GM12878 (cell line): Measurements from ENCODE around the gene TMEM53. TPM values are rescaled to one million over a fixed set of nuclear protein-coding genes. Genes with fewer than 3 reads are reported as not detected.
A peak's percentile ranks its signal among the peaks of the same experiment; 100 is the strongest.

Source experiments
- BMI1 ChIP-seq: fragments of 450-650 bp; IDR thresholded peaks from 2 replicates; pipeline ENCODE4 v1.6.1; 2016; ENCODE audit warnings: mild to moderate bottlenecking, moderate library complexity, borderline replicate concordance
- EED ChIP-seq: sonication (generic); IDR thresholded peaks from 2 replicates; pipeline ENCODE4 v1.6.1; 2016; ENCODE audit warnings: antibody characterized with exemption, low read depth
- EP300 ChIP-seq, 2 experiments: fragments of 150-350 bp in 1 of 2; IDR thresholded peaks; 2 replicates each; pipeline ENCODE4 v1.6.1; 2011 to 2012; ENCODE audit warnings: low read depth in 2 of 2, low read length in 2 of 2, borderline replicate concordance in 1 of 2, improper control_type of control experiment in 1 of 2, inconsistent platforms in 1 of 2; ENCODE audit not compliant: control insufficient read depth in 1 of 2
- GATAD2B ChIP-seq: fragments of 450-650 bp; conservative IDR thresholded peaks from 2 replicates; pipeline ENCODE4 v1.6.1; 2017; ENCODE audit warnings: low read depth, mild to moderate bottlenecking, moderate library complexity
- HDGF ChIP-seq: fragments of 450-650 bp; IDR thresholded peaks from 2 replicates; pipeline ENCODE4 v1.6.1; 2016; ENCODE audit warnings: antibody characterized with exemption
- JUNB ChIP-seq: IDR thresholded peaks from 2 replicates; pipeline ENCODE4 v1.6.1; 2016; ENCODE audit warnings: antibody characterized with exemption, mild to moderate bottlenecking
- MEF2A ChIP-seq: IDR thresholded peaks from 2 replicates; pipeline ENCODE4 v1.6.1; 2011; ENCODE audit warnings: low read depth, mild to moderate bottlenecking, low read length, moderate library complexity; ENCODE audit not compliant: insufficient read depth
- PAX5 ChIP-seq: IDR thresholded peaks from 2 replicates; pipeline ENCODE4 v1.6.1; 2011; ENCODE audit warnings: low read depth, low read length, borderline replicate concordance
- RAD21 ChIP-seq: IDR thresholded peaks from 2 replicates; pipeline ENCODE4 v1.6.1; 2011; ENCODE audit warnings: mild to moderate bottlenecking, low read depth, low read length, moderate library complexity; ENCODE audit not compliant: insufficient read depth
- SREBF1 ChIP-seq: IDR thresholded peaks from 2 replicates; pipeline ENCODE4 v1.6.1; 2012; ENCODE audit warnings: mild to moderate bottlenecking, low read length
- TCF7 ChIP-seq: IDR thresholded peaks from 2 replicates; pipeline ENCODE4 v1.6.1; 2014; ENCODE audit warnings: antibody characterized with exemption, borderline replicate concordance
- ZNF24 ChIP-seq: fragments of 450-650 bp; IDR thresholded peaks from 2 replicates; pipeline ENCODE4 v1.6.1; 2017; ENCODE audit warnings: antibody characterized with exemption, mild to moderate bottlenecking
- polyA plus RNA-seq, 11 experiments: library from polyadenylated mRNA; depleted of rRNA in 4 of 11; unstranded in 6 of 11; stranded (reverse) in 5 of 11; fragments of >200 nt; fragmentation: Nextera tagmentation in 4 of 11; fragmentation: Illumina TruSeq in 1 of 11; extraction: Ambion mirVana in 4 of 11; extraction: Trizol in 1 of 11; gene quantifications; 1 replicate in 1 of 11; 2 replicates in 10 of 11; pipeline versions ENCODE4 v1.2.1 to v1.2.3, GENCODE V29; 2011 to 2016; ENCODE audit warnings: inconsistent platforms in 2 of 11, missing spikeins in 2 of 11, low read depth in 1 of 11
- total RNA-seq, 4 experiments: library from RNA; depleted of rRNA in 3 of 4; stranded (reverse); fragments of >200 nt in 3 of 4; fragmentation: Illumina TruSeq in 1 of 4; extraction: Trizol in 1 of 4; gene quantifications; 2 replicates each; pipeline versions ENCODE4 v1.2.1 to v1.2.3, GENCODE V29; 2013 to 2021
- TF ChIP-seq, protein P1 (sequence below): IDR thresholded peaks from 2 replicates; pipeline ENCODE4 v1.6.1; 2011; ENCODE audit warnings: low read depth, mild to moderate bottlenecking, low read length, moderate library complexity, borderline replicate concordance; ENCODE audit errors: extremely low read depth
- TF ChIP-seq, protein P2 (sequence below): IDR thresholded peaks from 2 replicates; pipeline ENCODE4 v1.6.1; 2012; ENCODE audit warnings: low read depth, low read length, improper control_type of control experiment
- TF ChIP-seq, protein P3 (sequence below): fragments of 450-650 bp; IDR thresholded peaks from 2 replicates; pipeline ENCODE4 v1.6.1; 2017; ENCODE audit warnings: borderline replicate concordance
- TF ChIP-seq, protein P4 (sequence below): fragments of 450-650 bp; IDR thresholded peaks from 2 replicates; pipeline ENCODE4 v1.6.1; 2017; ENCODE audit warnings: mild to moderate bottlenecking, low read depth, inconsistent platforms; ENCODE audit not compliant: poor library complexity, severe bottlenecking
- TF ChIP-seq, protein P5 (sequence below): fragments of 450-650 bp; IDR thresholded peaks from 2 replicates; pipeline ENCODE4 v1.6.1; 2016; ENCODE audit warnings: mild to moderate bottlenecking, moderate library complexity, borderline replicate concordance
- TF ChIP-seq, protein P6 (sequence below): fragments of 450-650 bp; IDR thresholded peaks from 2 replicates; pipeline ENCODE4 v1.6.1; 2017; ENCODE audit warnings: mild to moderate bottlenecking, moderate library complexity

Gene TMEM53
- total and polyA plus RNA-seq, 10 of the 15 experiments (the other 5 are each of a cell fraction or from before 2014, with no cell fraction given), result 3.1 to 23.9 (median 11.1) TPM

DNA sequence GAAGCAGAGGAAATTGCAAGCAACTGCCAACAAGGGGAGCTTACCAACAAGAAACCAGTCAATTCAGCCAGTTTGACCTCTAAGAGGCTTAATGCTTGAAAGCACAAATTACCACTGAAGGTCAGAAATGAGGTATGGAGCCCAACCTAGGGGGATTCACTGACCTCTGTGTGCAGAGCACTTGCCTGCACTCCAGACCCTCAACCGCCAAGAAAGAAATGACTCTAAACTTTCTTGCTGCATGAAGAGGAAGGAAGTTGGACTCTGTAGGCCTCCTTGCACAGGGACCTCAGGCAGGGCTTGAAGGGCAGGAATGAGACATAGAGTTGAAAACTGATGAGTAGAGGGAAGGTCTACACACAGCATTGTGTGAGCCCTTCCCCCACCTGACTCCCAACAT lies 10.2 kb upstream of the TMEM53 start (continued):
- TF ChIP-seq, protein P1, sequence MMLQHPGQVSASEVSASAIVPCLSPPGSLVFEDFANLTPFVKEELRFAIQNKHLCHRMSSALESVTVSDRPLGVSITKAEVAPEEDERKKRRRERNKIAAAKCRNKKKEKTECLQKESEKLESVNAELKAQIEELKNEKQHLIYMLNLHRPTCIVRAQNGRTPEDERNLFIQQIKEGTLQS, result no peak
- peak in 1 of 2 experiments; percentile 32; a peak in 2 of 4 replicates for TF ChIP-seq EP300 (IDR thresholded peaks at IDR 0.05; ENCODE audit: borderline replicate concordance in 1 of 2, control insufficient read depth in 1 of 2, low read depth in 2 of 2, low read length in 2 of 2)
- TF ChIP-seq ZNF24, result no peak
- TF ChIP-seq PAX5, result peak; percentile 87; the same call in 1 of the 2 replicates
- peak; percentile 33; the same call in 1 of the 2 replicates for TF ChIP-seq RAD21
- TF ChIP-seq, protein P2, sequence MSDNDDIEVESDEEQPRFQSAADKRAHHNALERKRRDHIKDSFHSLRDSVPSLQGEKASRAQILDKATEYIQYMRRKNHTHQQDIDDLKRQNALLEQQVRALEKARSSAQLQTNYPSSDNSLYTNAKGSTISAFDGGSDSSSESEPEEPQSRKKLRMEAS, result no peak
- TF ChIP-seq MEF2A, result 0 out of 2 replicates have a peak, but pooled peaks have one; percentile 68
- no peak for TF ChIP-seq GATAD2B
- TF ChIP-seq, protein P3, sequence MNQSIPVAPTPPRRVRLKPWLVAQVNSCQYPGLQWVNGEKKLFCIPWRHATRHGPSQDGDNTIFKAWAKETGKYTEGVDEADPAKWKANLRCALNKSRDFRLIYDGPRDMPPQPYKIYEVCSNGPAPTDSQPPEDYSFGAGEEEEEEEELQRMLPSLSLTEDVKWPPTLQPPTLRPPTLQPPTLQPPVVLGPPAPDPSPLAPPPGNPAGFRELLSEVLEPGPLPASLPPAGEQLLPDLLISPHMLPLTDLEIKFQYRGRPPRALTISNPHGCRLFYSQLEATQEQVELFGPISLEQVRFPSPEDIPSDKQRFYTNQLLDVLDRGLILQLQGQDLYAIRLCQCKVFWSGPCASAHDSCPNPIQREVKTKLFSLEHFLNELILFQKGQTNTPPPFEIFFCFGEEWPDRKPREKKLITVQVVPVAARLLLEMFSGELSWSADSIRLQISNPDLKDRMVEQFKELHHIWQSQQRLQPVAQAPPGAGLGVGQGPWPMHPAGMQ, result no peak
- TF ChIP-seq SREBF1, result no peak
- TF ChIP-seq TCF7, result 0 out of 2 replicates have a peak, but pooled peaks have one; percentile 47
- TF ChIP-seq, protein P4, sequence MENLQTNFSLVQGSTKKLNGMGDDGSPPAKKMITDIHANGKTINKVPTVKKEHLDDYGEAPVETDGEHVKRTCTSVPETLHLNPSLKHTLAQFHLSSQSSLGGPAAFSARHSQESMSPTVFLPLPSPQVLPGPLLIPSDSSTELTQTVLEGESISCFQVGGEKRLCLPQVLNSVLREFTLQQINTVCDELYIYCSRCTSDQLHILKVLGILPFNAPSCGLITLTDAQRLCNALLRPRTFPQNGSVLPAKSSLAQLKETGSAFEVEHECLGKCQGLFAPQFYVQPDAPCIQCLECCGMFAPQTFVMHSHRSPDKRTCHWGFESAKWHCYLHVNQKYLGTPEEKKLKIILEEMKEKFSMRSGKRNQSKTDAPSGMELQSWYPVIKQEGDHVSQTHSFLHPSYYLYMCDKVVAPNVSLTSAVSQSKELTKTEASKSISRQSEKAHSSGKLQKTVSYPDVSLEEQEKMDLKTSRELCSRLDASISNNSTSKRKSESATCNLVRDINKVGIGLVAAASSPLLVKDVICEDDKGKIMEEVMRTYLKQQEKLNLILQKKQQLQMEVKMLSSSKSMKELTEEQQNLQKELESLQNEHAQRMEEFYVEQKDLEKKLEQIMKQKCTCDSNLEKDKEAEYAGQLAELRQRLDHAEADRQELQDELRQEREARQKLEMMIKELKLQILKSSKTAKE, result no peak
- peak; percentile 97 for TF ChIP-seq EED
- no peak for TF ChIP-seq BMI1
- TF ChIP-seq HDGF, result no peak
- TF ChIP-seq, protein P5, sequence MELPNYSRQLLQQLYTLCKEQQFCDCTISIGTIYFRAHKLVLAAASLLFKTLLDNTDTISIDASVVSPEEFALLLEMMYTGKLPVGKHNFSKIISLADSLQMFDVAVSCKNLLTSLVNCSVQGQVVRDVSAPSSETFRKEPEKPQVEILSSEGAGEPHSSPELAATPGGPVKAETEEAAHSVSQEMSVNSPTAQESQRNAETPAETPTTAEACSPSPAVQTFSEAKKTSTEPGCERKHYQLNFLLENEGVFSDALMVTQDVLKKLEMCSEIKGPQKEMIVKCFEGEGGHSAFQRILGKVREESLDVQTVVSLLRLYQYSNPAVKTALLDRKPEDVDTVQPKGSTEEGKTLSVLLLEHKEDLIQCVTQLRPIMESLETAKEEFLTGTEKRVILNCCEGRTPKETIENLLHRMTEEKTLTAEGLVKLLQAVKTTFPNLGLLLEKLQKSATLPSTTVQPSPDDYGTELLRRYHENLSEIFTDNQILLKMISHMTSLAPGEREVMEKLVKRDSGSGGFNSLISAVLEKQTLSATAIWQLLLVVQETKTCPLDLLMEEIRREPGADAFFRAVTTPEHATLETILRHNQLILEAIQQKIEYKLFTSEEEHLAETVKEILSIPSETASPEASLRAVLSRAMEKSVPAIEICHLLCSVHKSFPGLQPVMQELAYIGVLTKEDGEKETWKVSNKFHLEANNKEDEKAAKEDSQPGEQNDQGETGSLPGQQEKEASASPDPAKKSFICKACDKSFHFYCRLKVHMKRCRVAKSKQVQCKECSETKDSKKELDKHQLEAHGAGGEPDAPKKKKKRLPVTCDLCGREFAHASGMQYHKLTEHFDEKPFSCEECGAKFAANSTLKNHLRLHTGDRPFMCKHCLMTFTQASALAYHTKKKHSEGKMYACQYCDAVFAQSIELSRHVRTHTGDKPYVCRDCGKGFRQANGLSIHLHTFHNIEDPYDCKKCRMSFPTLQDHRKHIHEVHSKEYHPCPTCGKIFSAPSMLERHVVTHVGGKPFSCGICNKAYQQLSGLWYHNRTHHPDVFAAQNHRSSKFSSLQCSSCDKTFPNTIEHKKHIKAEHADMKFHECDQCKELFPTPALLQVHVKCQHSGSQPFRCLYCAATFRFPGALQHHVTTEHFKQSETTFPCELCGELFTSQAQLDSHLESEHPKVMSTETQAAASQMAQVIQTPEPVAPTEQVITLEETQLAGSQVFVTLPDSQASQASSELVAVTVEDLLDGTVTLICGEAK, result no peak
- TF ChIP-seq, protein P6, sequence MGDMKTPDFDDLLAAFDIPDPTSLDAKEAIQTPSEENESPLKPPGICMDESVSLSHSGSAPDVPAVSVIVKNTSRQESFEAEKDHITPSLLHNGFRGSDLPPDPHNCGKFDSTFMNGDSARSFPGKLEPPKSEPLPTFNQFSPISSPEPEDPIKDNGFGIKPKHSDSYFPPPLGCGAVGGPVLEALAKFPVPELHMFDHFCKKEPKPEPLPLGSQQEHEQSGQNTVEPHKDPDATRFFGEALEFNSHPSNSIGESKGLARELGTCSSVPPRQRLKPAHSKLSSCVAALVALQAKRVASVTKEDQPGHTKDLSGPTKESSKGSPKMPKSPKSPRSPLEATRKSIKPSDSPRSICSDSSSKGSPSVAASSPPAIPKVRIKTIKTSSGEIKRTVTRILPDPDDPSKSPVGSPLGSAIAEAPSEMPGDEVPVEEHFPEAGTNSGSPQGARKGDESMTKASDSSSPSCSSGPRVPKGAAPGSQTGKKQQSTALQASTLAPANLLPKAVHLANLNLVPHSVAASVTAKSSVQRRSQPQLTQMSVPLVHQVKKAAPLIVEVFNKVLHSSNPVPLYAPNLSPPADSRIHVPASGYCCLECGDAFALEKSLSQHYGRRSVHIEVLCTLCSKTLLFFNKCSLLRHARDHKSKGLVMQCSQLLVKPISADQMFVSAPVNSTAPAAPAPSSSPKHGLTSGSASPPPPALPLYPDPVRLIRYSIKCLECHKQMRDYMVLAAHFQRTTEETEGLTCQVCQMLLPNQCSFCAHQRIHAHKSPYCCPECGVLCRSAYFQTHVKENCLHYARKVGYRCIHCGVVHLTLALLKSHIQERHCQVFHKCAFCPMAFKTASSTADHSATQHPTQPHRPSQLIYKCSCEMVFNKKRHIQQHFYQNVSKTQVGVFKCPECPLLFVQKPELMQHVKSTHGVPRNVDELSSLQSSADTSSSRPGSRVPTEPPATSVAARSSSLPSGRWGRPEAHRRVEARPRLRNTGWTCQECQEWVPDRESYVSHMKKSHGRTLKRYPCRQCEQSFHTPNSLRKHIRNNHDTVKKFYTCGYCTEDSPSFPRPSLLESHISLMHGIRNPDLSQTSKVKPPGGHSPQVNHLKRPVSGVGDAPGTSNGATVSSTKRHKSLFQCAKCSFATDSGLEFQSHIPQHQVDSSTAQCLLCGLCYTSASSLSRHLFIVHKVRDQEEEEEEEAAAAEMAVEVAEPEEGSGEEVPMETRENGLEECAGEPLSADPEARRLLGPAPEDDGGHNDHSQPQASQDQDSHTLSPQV, result no peak
- TF ChIP-seq JUNB, result peak; percentile 89
